GM21576 (cell line): Measurements from ENCODE around the gene MYH7B.

Experiments used
- ATAC-seq: cut with Tn5 transposase; IDR thresholded peaks from one replicate; pipeline ENCODE4 v1.9.1; 2021; ENCODE audit warnings: mild to moderate bottlenecking, moderate library complexity; ENCODE audit not compliant: unreplicated experiment

MYH7B gene

DNA sequence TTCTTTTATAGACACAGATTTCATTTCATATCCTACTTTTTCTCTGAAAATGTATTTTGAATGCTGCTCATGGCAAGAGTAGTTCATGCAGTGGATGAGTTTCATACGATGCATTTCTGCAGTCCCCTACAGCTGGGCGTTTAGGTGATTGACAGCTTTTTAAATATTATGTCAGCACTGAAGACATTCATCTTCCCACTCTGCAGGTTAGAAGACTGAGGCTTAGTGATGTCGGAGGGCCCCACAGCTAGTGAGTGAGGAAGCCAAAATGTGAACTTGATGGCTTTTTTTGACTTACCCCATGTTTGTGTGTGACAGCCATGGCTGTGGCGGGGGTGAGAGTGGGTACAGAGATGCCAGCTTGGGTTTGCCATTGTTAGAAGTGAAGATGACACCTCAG, 33.5 kb downstream of the MYH7B start:
- no peak for ATAC-seq

DNA sequence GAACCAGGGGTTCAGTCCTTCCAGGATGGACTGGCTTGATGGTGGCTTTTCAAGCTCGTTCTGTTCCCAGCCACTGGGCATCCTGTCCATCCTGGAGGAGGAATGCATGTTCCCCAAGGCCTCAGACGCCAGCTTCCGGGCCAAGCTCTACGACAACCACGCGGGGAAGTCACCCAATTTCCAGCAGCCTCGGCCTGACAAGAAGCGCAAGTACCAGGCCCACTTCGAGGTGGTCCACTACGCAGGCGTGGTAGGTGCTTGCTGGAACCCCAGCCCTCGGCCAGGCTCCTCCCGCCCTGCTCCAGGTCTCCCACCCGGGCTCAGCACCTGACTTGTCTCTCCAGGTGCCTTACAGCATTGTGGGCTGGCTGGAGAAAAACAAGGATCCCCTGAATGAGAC, 34.0 kb downstream of the MYH7B start:
- no peak for ATAC-seq

DNA sequence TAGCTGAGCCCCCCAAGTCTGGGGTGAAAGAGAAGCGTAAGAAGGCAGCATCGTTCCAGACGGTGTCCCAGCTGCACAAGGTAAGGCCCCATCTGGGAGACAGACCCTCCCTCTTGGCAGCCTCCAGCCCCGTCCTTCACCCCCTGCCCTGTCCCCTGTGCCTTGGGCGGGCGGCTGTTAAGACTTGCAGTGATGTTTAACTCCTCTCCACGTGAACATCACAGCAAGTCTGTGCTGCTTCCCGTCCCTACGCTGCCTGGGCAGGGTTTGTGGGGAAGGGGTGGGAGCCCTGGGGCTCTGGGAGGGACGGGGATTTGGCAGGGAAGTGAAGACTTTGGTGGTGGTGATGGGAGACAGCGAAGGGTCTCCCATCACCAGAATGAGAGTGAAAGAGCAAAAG, 34.6 kb downstream of the MYH7B start:
- no peak for ATAC-seq

DNA sequence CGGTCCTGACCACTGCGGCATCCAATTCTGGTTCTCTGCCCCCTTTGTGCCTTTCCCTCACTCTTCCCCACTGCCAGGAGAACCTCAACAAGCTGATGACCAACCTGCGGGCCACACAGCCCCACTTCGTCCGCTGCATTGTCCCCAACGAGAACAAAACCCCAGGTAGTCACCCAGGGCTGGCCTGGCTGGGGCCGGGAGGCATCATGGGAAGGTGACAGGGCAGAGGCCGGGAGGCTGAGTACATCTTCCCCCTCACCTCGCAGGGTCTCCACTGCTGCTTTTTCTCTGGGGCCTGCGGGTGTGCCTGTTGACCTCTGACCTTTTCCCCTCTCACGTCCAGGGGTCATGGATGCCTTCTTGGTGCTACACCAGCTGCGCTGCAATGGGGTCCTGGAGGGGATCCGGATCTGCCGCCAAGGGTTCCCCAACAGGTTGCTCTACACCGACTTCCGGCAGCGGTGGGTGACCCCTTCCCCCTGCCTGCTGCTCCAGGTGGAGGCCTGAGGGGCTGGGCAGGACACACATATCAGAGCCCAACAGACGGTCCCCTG, 35.1 kb downstream of the MYH7B start:
- no peak for ATAC-seq

DNA sequence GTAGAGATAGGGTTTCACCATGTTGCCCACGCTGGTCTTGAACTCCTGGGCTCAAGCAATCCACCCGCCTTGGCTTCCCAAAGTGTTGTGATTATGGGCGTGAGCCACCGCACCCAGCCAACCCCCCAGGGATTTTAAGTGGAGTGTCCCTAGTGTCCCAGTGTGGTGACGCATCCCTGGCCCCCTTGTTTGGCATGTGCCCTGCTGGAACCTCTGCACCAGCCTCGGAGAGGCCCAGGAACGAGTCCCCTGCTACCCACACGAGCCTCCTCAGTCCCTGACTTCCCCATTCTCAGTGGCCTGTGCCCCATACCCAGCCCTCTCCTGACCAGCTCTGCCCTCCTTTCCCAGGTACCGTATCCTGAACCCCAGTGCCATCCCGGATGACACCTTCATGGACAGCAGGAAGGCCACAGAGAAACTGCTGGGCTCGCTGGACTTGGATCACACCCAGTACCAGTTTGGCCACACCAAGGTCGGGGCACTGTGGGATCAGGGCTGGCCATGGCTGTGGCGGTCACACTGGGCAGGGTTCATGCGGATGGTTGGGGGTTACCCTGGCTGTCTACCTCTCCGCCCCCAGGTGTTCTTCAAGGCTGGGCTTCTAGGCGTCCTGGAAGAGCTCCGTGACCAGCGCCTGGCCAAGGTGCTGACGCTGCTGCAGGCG, 37.2 kb downstream of the MYH7B start:
- no peak for ATAC-seq

DNA sequence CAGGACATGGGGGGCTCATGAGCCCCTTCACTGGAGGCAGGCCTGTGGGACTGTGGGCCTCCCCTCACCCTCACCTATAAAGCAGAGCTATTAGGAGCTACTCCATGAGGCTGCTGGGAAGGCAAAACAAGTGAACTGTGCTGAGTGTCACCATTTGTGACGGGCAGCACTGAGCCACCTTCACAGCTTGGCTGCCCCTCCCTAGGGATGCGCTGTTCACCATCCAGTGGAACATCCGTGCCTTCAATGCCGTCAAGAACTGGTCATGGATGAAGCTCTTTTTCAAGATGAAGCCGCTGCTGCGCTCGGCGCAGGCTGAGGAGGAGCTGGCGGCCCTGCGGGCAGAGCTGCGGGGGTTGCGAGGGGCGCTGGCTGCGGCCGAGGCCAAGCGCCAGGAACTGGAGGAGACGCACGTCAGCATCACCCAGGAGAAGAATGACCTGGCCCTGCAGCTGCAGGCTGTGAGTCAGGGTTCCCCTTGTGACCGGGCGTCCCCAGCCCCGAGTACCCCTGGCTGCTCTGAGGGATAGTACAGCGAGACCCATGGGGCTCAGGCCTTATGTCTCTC, 38.4 kb downstream of the MYH7B start:
- ATAC-seq: no peak

DNA sequence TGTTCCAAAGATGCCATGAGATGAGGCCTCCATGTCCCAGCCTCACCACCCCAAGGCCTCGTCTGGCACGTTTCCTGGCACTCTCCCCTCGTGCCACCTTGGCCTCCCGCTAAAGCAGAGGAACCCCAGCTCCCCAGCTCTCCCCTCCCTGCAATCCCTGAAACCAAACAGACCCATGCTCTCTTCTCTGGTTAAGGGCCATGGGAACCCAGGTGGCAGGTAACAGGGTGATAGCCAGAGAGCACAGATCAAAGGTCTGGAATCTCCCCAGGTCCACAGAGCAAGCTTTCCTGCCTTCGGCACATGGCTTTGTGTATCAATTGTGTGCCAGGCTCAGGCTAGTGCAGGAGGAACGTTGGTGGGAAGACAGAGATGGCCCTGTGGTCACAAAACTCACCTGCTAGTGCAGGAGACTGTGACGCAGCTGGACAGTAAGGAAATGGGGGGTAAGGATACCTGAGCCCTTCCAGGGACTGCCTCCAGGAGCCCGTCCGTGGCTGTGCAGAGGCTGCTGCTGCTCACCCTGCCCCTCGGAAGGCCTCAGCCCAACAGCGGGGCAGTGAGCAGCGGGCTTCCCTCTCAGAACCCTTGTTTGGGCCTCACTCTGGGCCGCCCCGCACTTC, 39.0 kb downstream of the MYH7B start:
- ATAC-seq: no peak

DNA sequence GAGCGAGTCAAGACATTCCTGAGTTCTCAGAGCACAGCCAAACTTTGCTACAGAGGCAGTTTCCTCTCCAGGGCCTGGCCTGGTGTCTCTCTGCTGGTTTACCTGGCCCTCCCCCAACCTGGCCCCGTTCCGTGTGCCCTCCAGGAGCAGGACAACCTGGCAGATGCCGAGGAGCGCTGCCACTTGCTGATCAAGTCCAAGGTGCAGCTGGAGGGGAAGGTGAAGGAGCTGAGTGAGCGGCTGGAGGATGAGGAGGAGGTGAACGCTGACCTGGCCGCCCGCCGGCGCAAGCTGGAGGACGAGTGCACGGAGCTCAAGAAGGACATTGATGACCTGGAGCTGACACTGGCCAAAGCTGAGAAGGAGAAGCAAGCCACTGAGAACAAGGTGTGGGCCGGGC, 39.5 kb downstream of the MYH7B start:
- no peak for ATAC-seq

DNA sequence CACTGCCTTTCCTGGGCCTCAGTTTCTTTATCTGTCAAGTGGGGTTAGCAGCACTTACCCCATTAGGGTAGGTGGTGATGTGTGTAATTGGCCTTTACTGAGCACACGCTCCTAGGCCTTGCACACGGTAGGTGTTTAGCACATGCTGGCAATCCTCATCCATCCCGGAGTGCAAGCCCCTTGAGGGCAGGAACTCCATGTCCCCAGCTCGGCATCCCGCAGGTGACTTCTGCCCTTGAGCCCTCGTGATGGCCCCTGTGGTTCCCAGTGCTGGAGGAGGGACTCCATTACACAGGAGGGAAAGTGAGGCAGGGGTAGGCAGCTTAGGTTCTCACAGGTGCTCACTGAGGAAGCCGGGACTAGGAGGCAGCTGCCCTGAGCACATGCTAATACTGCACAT, 40.0 kb downstream of the MYH7B start:
- ATAC-seq: no peak

DNA sequence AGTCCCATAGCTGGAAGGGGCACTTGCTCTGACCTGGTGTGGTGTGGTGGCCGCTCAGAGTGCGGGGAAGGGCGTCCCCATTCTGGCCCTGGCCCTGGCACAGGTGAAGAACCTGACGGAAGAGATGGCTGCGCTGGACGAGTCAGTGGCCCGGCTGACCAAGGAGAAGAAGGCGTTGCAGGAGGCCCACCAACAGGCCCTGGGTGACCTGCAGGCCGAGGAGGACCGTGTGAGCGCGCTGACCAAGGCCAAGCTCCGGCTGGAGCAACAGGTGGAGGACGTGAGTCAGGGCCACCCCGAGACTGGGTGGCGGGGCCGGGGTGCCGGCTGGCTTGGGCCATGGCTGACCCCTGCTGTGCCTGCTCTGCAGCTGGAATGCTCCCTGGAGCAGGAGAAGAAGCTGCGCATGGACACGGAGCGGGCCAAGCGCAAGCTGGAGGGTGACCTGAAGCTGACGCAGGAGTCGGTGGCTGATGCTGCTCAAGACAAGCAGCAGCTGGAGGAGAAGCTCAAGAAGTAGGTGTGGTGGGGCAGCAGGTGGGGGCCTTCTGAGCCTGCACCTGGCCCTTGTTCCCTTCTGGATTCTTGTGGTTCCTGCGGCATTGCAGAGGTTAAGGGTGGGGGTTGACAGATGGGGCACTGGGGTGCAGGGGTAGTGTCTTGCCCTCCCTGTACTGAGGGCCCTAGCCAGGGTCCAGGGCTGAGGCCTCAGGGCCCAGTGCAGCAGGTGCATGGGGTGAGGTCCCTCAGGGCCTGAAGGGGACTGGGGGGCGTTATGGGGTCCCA, 40.8 kb downstream of the MYH7B start:
- ATAC-seq: no peak

DNA sequence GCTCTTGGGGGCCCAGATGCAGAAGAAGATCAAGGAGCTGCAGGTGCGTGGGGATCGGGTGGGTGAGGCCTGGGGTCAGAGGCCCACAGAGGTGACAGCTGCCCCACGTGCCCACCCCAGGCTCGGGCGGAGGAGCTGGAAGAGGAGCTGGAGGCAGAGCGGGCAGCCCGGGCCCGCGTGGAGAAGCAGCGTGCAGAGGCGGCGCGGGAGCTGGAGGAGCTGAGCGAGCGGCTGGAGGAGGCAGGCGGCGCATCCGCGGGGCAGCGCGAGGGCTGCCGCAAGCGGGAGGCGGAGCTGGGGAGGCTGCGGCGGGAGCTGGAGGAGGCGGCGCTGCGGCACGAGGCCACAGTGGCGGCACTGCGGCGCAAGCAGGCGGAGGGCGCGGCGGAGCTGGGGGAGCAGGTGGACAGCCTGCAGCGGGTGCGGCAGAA, 41.5 kb downstream of the MYH7B start:
- ATAC-seq: no peak

DNA sequence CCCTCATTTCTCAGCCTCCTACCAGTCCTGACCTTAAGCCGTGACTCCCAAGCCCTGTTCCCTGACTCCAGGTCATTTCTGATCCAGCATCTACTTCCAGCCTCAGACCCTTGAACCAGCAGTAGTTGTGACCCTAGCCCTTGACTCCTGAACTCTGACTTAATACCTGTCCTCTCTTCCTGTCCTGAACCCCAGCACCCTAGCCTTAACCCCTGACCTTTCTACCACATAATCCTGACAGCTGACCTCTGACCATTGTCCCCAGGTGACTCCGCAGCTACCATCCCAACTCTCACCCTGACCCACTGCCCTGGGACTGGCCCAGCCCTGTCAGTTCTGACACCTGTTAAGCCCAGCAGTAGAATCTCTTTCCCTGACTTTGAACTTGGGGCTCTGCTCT, 42.1 kb downstream of the MYH7B start:
- no peak for ATAC-seq

DNA sequence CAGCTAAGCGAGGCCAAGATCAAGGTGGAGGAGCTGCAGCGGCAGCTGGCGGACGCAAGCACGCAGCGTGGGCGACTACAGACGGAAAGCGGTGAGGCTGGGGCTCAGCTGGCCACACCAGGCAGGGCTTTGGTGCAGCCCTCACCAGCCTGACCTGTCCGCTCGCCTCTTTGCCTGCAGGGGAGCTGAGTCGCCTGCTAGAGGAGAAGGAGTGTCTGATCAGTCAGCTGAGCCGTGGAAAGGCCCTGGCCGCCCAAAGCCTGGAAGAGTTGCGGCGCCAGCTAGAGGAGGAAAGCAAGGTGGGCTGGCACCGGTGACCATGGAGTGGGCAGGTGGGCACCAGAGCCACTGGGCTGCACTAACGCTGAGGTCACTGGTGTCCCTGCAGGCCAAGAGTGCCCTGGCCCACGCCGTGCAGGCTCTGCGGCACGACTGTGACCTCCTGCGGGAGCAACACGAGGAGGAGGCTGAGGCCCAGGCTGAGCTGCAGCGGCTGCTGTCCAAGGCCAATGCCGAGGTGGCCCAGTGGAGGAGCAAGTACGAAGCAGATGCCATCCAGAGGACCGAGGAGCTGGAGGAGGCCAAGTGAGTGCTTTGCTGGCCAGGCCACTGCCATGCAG, 42.8 kb downstream of the MYH7B start:
- ATAC-seq: no peak

DNA sequence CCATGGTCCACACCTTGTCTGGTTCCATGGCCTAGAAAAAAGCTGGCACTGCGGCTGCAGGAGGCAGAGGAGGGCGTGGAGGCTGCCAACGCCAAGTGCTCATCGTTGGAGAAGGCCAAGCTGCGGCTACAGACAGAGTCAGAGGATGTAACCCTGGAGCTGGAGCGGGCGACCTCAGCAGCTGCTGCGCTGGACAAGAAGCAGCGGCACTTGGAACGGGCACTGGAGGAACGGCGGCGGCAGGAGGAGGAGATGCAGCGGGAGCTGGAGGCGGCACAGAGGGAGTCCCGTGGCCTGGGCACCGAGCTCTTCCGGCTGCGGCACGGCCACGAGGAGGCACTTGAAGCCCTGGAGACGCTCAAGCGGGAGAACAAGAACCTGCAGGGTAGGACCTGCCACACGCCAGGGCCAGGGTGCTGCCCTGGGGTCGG, 43.4 kb downstream of the MYH7B start:
- ATAC-seq: no peak

DNA sequence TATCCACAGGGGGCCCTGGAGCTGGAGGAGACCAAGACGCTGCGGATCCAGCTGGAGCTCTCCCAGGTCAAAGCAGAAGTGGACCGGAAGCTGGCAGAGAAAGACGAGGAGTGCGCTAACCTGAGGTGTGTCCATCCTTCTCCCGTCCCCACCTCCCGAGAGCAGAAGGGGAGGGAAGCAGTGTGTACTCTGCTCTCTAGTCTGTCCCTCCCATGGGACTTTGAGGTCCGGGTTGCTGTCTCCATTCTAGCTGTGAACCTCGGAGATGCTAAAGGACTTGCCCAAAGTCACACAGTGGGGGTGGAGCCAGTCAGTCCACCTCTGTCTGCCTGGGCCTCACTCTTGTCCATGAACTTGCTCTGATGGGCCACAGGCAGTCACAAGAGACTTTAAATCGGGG, 44.1 kb downstream of the MYH7B start:
- ATAC-seq: no peak

DNA sequence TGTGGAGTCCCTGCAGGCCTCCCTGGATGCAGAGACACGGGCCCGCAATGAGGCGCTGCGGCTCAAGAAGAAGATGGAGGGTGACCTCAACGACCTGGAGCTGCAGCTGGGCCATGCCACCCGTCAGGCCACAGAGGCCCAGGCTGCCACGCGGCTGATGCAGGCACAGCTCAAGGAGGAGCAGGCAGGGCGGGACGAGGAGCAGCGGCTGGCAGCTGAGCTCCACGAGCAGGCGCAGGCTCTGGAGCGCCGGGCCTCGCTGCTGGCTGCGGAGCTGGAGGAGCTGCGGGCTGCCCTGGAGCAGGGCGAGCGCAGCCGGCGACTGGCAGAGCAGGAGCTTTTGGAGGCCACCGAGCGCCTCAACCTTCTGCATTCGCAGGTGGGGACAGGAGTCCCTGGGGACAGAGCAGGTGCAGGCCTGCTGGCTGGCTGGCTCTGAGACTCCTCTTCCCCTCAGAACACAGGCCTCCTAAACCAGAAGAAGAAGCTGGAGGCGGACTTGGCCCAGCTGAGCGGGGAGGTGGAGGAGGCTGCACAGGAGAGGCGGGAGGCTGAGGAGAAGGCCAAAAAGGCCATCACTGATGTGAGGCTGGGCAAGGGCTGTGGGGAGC, 44.7 kb downstream of the MYH7B start:
- ATAC-seq: no peak

DNA sequence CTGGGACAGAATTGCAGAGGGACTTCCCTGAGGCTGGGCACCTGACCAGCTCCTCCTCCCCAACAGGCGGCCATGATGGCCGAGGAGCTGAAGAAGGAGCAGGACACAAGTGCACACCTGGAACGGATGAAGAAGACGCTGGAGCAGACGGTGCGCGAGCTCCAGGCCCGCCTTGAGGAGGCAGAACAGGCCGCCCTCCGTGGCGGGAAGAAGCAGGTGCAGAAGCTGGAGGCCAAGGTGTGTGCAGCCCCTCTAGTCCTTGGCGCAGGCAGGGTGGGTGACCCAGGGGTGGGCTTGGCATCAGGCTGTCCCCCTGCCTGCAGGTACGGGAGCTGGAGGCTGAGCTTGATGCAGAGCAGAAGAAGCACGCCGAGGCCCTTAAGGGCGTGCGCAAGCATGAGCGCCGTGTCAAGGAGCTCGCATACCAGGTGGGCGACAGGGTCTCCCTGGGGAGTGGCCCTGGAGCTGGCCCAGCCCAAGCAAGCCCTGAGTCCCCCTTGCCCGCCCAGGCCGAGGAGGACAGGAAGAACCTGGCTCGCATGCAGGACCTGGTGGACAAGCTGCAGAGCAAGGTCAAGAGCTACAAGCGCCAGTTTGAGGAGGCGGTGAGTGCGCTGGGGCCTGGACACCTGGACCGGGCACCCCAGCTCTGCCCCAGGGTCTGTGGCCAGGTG, 45.4 kb downstream of the MYH7B start:
- no peak for ATAC-seq

DNA sequence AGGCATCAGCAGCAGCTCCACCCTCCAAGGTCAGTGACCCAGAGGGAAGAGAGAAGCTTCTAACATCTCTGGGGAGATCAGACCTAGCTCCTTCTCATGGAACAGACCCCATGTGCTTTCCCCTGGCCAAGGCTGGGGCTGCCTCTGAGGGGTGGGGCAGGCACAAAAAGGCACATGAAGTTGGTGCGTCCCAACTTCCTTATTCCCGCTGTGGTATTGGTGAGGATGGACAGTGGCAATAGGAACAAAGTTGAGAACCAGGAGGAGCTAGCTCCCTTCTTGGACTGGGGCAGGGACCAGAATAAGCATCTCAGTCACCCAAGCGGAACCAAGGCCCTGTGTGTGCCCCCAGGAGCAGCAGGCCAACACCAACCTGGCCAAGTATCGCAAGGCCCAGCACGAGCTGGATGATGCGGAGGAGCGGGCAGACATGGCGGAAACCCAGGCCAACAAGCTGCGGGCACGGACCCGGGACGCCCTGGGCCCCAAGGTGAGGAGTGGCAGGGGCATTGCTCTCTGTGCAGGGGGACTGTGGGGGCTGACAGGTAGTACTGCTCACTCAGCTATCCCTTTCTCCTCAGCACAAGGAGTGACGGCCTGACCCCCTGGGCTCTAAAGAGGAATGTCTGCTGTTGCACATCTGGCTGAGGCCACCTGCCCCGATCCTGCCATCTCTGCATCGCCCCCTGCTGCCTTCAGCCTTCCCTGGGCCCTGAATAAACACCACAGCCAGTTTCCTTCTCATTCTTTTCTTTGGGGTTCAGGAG, 46.1 kb downstream of the MYH7B start:
- no peak for ATAC-seq

DNA sequence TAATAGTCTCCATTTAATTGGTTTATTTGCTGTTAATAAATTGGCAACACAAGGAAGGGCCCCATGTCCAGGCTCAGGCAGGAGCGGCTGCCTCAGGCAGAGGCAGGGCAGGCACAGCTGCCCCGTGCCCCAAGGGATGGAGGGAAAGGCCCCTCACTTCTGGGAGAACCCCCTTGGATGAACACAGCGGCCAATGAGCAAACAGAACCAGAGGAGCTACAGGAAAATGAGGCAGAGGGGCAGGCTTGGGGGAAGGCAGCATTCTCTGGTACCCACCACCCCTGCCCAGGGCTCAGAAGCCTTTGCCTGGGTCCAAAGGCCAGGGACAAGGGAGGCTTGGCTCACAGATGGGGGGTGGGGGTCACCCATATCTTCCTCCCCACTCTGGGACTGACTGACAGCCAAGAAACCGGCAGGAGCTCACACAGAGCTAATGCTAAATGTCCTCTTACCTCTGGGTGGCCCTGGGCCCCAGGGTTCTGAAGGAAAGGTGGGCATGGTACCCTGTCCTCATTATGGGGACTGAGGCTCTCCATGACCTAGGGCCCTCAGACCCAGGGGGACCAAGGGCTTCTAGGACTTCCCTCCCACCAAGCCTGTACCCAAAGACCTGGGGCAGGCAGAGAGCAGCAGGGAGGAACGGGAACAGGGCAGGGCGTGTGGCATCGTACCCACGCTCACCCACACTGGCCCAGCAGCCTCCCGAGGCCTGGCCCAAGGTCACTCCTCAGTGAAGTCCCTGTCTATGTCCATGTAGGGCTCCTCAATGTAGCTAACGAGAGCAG, 47.0 kb downstream of the MYH7B start:
- no peak for ATAC-seq
